ENCODE data around the gene FYN.

GRCh38 chr6:111794727-111795452, 78.4 kb downstream of the FYN start:
- TF ChIP-seq EZH2 (IDR thresholded peaks at IDR 0.05) (no peak), FOXP2 (optimal IDR thresholded peaks at IDR 0.05; ENCODE audit: control extremely low read depth, extremely low read length, insufficient read depth) (no peak)
